HEK293 (cell line): ENCODE results near the gene COG1.

Source experiments
- CTCF ChIA-PET: fragments of 350-600 bp; formaldehyde crosslinking; extraction: SDS; loops from one replicate; lab custom pipeline; 2021; ENCODE audit warnings: antibody characterized with exemption; lab: Yijun Ruan, JAX
- POLR2A ChIA-PET: fragments of 300-600 bp; formaldehyde crosslinking; extraction: SDS; loops from one replicate; lab custom pipeline; 2020; ENCODE audit warnings: antibody characterized with exemption, inconsistent platforms; lab: Yijun Ruan, JAX
- H3K27ac ChIP-seq: fragments of 200-500 bp; sonication (Bioruptor generic); 2 replicates; pipeline ENCODE4 v1.5.1; 2014; ENCODE audit warnings: low read depth, low read length, control low read depth, inconsistent platforms; ENCODE audit errors: extremely low read depth
- H3K36me3 ChIP-seq, 2 experiments: fragments of 200-500 bp in 1 of 2; sonication (Bioruptor generic) in 1 of 2; 1 replicate in 1 of 2; 2 replicates in 1 of 2; pipeline ENCODE4 v1.5.1; 2014 to 2017; ENCODE audit warnings: inconsistent platforms in 2 of 2, low read length in 2 of 2; ENCODE audit not compliant: control insufficient read depth in 2 of 2, insufficient read depth in 1 of 2
- H3K4me1 ChIP-seq: fragments of 200-500 bp; sonication (Bioruptor generic); 2 replicates; pipeline ENCODE4 v1.5.1; 2014; ENCODE audit warnings: mild to moderate bottlenecking, low read length, inconsistent platforms; ENCODE audit not compliant: control insufficient read depth, insufficient read depth
- H3K4me3 ChIP-seq: 2 replicates; pipeline ENCODE4 v1.5.1; 2011; ENCODE audit warnings: low read depth, mild to moderate bottlenecking, control low read depth, low read length, moderate library complexity
- H3K9me3 ChIP-seq: fragments of 200-500 bp; sonication (Bioruptor generic); 2 replicates; pipeline ENCODE4 v1.5.1; 2014; ENCODE audit warnings: low read depth, low read length, inconsistent platforms; ENCODE audit not compliant: control insufficient read depth, insufficient read depth
- BCL11A ChIP-seq: fragments of 450-650 bp; formaldehyde crosslinking; IDR thresholded peaks from 2 replicates; pipeline ENCODE4 v1.5.1; 2016; ENCODE audit warnings: low read depth, missing biosample characterization, missing genetic modification characterization
- GLIS1 ChIP-seq: fragments of 450-650 bp; formaldehyde crosslinking; IDR thresholded peaks from 2 replicates; pipeline ENCODE4 v1.5.1; 2016; ENCODE audit warnings: missing biosample characterization, missing genetic modification characterization
- MYNN ChIP-seq: fragments of 450-650 bp; formaldehyde crosslinking; IDR thresholded peaks from 2 replicates; pipeline ENCODE4 v1.5.1; 2016; ENCODE audit warnings: missing biosample characterization, missing genetic modification characterization, borderline replicate concordance
- MZF1 ChIP-seq: fragments of 450-650 bp; formaldehyde crosslinking; IDR thresholded peaks from 2 replicates; pipeline ENCODE4 v1.5.1; 2017; ENCODE audit warnings: missing biosample characterization, missing genetic modification characterization, borderline replicate concordance
- OSR2 ChIP-seq: fragments of 450-650 bp; formaldehyde crosslinking; IDR thresholded peaks from 2 replicates; pipeline ENCODE4 v1.5.1; 2016; ENCODE audit warnings: missing biosample characterization, missing genetic modification characterization
- SCRT1 ChIP-seq: fragments of 450-650 bp; formaldehyde crosslinking; IDR thresholded peaks from 2 replicates; pipeline ENCODE4 v1.5.1; 2016; ENCODE audit warnings: missing biosample characterization, missing genetic modification characterization, borderline replicate concordance
- SP2 ChIP-seq: fragments of 450-650 bp; formaldehyde crosslinking; IDR thresholded peaks from 2 replicates; pipeline ENCODE4 v1.5.1; 2016; ENCODE audit warnings: missing biosample characterization, missing genetic modification characterization
- SP7 ChIP-seq: fragments of 450-650 bp; formaldehyde crosslinking; IDR thresholded peaks from 2 replicates; pipeline ENCODE4 v1.5.1; 2016; ENCODE audit warnings: missing biosample characterization, missing genetic modification characterization
- ZBTB17 ChIP-seq: fragments of 450-650 bp; formaldehyde crosslinking; IDR thresholded peaks from 2 replicates; pipeline ENCODE4 v1.5.1; 2016; ENCODE audit warnings: missing biosample characterization, missing genetic modification characterization
- ZFHX2 ChIP-seq: fragments of 450-650 bp; formaldehyde crosslinking; conservative IDR thresholded peaks from 2 replicates; pipeline ENCODE4 v1.5.1; 2016; ENCODE audit warnings: missing biosample characterization, missing genetic modification characterization
- ZNF16 ChIP-seq: fragments of 450-650 bp; formaldehyde crosslinking; IDR thresholded peaks from 2 replicates; pipeline ENCODE4 v1.5.1; 2016; ENCODE audit warnings: low read depth, missing biosample characterization, missing genetic modification characterization
- ZNF184 ChIP-seq: fragments of 450-650 bp; IDR thresholded peaks from 2 replicates; pipeline ENCODE4 v1.5.1; 2018; ENCODE audit warnings: missing biosample characterization, mild to moderate bottlenecking, missing genetic modification characterization
- ZNF211 ChIP-seq: fragments of 450-650 bp; formaldehyde crosslinking; IDR thresholded peaks from 2 replicates; pipeline ENCODE4 v1.5.1; 2016; ENCODE audit warnings: low read depth, missing biosample characterization, missing genetic modification characterization
- ZNF248 ChIP-seq: fragments of 450-650 bp; formaldehyde crosslinking; IDR thresholded peaks from 2 replicates; pipeline ENCODE4 v1.5.1; 2017; ENCODE audit warnings: missing biosample characterization, missing genetic modification characterization
- ZNF292 ChIP-seq: fragments of 450-650 bp; formaldehyde crosslinking; IDR thresholded peaks from 2 replicates; pipeline ENCODE4 v1.5.1; 2016; ENCODE audit warnings: low read depth, missing biosample characterization, missing genetic modification characterization, borderline replicate concordance
- ZNF335 ChIP-seq: fragments of 450-650 bp; formaldehyde crosslinking; conservative IDR thresholded peaks from 2 replicates; pipeline ENCODE4 v1.5.1; 2016; ENCODE audit warnings: missing biosample characterization, missing genetic modification characterization
- ZNF341 ChIP-seq: fragments of 450-650 bp; formaldehyde crosslinking; IDR thresholded peaks from 2 replicates; pipeline ENCODE4; 2016; ENCODE audit warnings: low read depth, missing biosample characterization, missing genetic modification characterization
- ZNF510 ChIP-seq: fragments of 450-650 bp; formaldehyde crosslinking; IDR thresholded peaks from 2 replicates; pipeline ENCODE4 v1.5.1; 2018; ENCODE audit warnings: mild to moderate bottlenecking, missing genetic modification characterization, missing biosample characterization; ENCODE audit not compliant: insufficient replicate concordance
- ZNF571 ChIP-seq: fragments of 450-650 bp; formaldehyde crosslinking; IDR thresholded peaks from 2 replicates; pipeline ENCODE4 v1.5.0; 2017; ENCODE audit warnings: missing biosample characterization, missing genetic modification characterization
- ZNF600 ChIP-seq: fragments of 450-650 bp; formaldehyde crosslinking; IDR thresholded peaks from 2 replicates; pipeline ENCODE4 v1.5.1; 2016; ENCODE audit warnings: missing biosample characterization, missing genetic modification characterization
- ZNF623 ChIP-seq: fragments of 450-650 bp; formaldehyde crosslinking; IDR thresholded peaks from 2 replicates; pipeline ENCODE4 v1.5.1; 2016; ENCODE audit warnings: missing biosample characterization, missing genetic modification characterization
- ZSCAN30 ChIP-seq: fragments of 450-650 bp; IDR thresholded peaks from 2 replicates; pipeline ENCODE4 v1.5.1; 2018; ENCODE audit warnings: missing biosample characterization, mild to moderate bottlenecking, missing genetic modification characterization, moderate library complexity
- TF ChIP-seq, protein P1 (sequence below): fragments of 450-650 bp; formaldehyde crosslinking; IDR thresholded peaks from 2 replicates; pipeline ENCODE4 v1.5.1; 2016; ENCODE audit warnings: missing biosample characterization, missing genetic modification characterization
- TF ChIP-seq, protein P2 (sequence below): fragments of 450-650 bp; formaldehyde crosslinking; IDR thresholded peaks from 2 replicates; pipeline ENCODE4 v1.5.1; 2017; ENCODE audit warnings: missing biosample characterization, mild to moderate bottlenecking, missing genetic modification characterization, moderate library complexity
- TF ChIP-seq, protein P3 (sequence below): fragments of 450-650 bp; formaldehyde crosslinking; IDR thresholded peaks from 2 replicates; pipeline ENCODE4 v1.5.1; 2017; ENCODE audit warnings: missing biosample characterization, missing genetic modification characterization

Gene COG1

DNA sequence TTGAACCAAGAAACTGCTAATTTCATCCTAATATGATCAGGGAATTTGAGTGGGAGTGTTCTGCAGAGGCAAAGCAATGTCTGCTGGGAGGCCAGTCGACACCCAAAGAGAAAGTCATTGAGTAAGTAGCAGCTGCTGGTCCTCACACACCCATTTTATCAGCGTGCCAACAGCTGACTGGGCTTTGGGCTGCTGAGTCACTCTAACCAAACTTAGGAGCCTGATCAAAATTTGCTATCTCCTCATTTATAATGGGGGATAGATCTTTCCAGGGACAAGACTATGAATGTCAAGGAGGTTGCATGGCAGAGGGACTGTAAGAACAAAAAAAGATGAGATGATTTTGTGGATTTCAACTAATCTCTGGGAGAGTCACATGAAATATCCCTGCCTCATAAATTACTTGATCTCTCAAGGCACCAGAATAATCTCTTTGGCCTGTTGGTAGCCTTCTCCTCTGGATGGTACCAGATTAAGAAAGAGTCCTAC is 35.9 kb downstream of the COG1 start (continued):
- TF ChIP-seq ZNF623 (tag by site-specific recombination) (no peak), ZNF16 (no peak), ZNF510 (no peak), ZNF292 (tag by site-specific recombination) (no peak), ZNF341 (tag by site-specific recombination) (no peak), MYNN (tag by site-specific recombination) (no peak), SP7 (tag by site-specific recombination) (peak; percentile 37; the same call in 1 of the 2 replicates), ZNF184 (tag by site-specific recombination) (no peak), ZNF248 (no peak), ZNF571 (tag by site-specific recombination) (no peak), BCL11A (no peak), OSR2 (tag by site-specific recombination) (0 out of 2 replicates have a peak, but pooled peaks have one; percentile 23)
- TF ChIP-seq, protein P1, sequence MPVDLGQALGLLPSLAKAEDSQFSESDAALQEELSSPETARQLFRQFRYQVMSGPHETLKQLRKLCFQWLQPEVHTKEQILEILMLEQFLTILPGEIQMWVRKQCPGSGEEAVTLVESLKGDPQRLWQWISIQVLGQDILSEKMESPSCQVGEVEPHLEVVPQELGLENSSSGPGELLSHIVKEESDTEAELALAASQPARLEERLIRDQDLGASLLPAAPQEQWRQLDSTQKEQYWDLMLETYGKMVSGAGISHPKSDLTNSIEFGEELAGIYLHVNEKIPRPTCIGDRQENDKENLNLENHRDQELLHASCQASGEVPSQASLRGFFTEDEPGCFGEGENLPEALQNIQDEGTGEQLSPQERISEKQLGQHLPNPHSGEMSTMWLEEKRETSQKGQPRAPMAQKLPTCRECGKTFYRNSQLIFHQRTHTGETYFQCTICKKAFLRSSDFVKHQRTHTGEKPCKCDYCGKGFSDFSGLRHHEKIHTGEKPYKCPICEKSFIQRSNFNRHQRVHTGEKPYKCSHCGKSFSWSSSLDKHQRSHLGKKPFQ (tag by site-specific recombination), result no peak
- TF ChIP-seq, protein P2, sequence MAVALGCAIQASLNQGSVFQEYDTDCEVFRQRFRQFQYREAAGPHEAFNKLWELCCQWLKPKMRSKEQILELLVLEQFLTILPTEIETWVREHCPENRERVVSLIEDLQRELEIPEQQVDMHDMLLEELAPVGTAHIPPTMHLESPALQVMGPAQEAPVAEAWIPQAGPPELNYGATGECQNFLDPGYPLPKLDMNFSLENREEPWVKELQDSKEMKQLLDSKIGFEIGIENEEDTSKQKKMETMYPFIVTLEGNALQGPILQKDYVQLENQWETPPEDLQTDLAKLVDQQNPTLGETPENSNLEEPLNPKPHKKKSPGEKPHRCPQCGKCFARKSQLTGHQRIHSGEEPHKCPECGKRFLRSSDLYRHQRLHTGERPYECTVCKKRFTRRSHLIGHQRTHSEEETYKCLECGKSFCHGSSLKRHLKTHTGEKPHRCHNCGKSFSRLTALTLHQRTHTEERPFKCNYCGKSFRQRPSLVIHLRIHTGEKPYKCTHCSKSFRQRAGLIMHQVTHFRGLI (tag by site-specific recombination), result peak; percentile 47; the same call in 1 of the 2 replicates

DNA sequence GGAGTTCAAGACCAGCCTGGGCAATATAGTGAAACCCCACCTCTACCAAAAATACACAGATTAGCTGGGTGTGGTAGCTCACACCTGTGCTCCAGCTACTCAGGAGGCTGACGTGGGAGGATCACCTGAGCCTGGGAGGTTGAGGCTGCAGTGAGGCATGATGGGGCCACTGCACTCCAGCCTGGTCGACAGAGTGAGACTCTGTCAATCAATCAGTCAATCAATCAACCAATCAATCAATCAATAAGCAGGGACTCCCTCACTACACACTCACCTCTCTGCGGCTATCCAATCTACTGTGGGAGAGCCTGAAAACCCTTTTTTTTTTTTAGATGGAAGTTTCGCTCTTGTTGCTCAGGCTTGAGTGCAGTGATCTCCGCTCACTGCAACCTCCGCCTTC is 37.2 kb downstream of the COG1 start:
- Histone ChIP-seq H3K9me3 (no peaks in the 10 kb centered on the region), H3K4me3 (no peak overlapping the region)
- ChIA-PET POLR2A (interaction anchor here (3.0 kb wide), 1 partner anchor 15 kb away, joined by 13 read pairs; no protein-coding TSS in a partner anchor), CTCF (interaction anchor here (3.8 kb wide), 1 partner anchor 15 kb away, joined by 14 read pairs; no protein-coding TSS in a partner anchor)
- TF ChIP-seq ZFHX2, result no peak
- TF ChIP-seq ZNF211 (tag by site-specific recombination), result no peak
- TF ChIP-seq SCRT1, result no peak
- TF ChIP-seq, protein P3, sequence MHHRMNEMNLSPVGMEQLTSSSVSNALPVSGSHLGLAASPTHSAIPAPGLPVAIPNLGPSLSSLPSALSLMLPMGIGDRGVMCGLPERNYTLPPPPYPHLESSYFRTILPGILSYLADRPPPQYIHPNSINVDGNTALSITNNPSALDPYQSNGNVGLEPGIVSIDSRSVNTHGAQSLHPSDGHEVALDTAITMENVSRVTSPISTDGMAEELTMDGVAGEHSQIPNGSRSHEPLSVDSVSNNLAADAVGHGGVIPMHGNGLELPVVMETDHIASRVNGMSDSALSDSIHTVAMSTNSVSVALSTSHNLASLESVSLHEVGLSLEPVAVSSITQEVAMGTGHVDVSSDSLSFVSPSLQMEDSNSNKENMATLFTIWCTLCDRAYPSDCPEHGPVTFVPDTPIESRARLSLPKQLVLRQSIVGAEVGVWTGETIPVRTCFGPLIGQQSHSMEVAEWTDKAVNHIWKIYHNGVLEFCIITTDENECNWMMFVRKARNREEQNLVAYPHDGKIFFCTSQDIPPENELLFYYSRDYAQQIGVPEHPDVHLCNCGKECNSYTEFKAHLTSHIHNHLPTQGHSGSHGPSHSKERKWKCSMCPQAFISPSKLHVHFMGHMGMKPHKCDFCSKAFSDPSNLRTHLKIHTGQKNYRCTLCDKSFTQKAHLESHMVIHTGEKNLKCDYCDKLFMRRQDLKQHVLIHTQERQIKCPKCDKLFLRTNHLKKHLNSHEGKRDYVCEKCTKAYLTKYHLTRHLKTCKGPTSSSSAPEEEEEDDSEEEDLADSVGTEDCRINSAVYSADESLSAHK, result peak; percentile 84
- TF ChIP-seq, all 188 proteins: peak for 1
- no peak overlapping the region for H3K27ac ChIP-seq
- peaks cover 14 to 16% of the 10 kb centered on the region in 2 experiments for H3K36me3 ChIP-seq
- H3K4me1 ChIP-seq, result peaks cover 13% of the 10 kb centered on the region

DNA sequence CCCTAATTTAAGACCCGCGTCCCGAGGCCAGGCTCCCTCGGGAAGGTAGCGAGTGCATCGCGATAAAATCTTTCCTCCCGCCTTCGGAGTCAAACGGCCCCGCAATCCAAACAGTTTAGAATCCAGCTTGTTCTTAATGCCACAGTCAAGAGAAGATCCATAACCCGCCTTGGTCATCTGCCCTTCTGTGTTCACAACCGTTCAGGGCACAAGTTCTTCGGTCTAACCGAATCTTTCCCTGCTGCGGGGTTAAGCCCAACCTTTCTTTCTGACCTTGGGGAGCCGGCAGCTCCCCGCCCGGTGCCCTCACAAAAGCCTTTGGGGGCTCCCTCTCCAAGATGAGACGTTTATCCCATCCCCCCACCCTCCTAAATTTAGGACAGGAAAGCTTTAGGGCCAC is 38.5 kb downstream of the COG1 start:
- ChIA-PET POLR2A (interaction anchor here (0.5 to 3.0 kb wide), 15 partner anchors 12 to 1669 kb away, joined by 3 to 23 read pairs (median 5); partner anchors contain the start of genes CDC42EP4 and COG1), CTCF (interaction anchor here (0.5 to 3.8 kb wide), 7 partner anchors 16 to 504 kb away, joined by 3 to 20 read pairs (median 6); no protein-coding TSS in a partner anchor)
- Histone ChIP-seq H3K4me1 (peaks cover 13% of the 10 kb centered on the region), H3K9me3 (no peaks in the 10 kb centered on the region), H3K36me3 (peaks cover 26 to 27% of the 10 kb centered on the region in 2 experiments), H3K4me3 (peak overlapping the region; percentile 93), H3K27ac (peak overlapping the region; percentile 74; the same call in 1 of the 2 replicates)
- TF ChIP-seq, protein P2 (tag by site-specific recombination), result peak; percentile 61; the same call in 1 of the 2 replicates
- TF ChIP-seq SP2 (peak; percentile 13; the same call in 1 of the 2 replicates), GLIS1 (tag by site-specific recombination) (no peak), ZBTB17 (tag by site-specific recombination) (0 out of 2 replicates have a peak, but pooled peaks have one; percentile 1), ZNF335 (tag by site-specific recombination) (no peak), MZF1 (tag by site-specific recombination) (no peak), ZNF600 (peak; percentile 59), ZSCAN30 (0 out of 2 replicates have a peak, but pooled peaks have one; percentile 4)
